ENCODE data around the gene PFDN6. TPM values are rescaled to one million over a fixed set of nuclear protein-coding genes. Genes with fewer than 3 reads are reported as not detected.

PFDN6 gene
- total and polyA plus RNA-seq, 9 of the 15 experiments (the other 6 are each of a cell fraction or from before 2014, with no cell fraction given), result 6.8 to 475 (median 216) TPM

DNA sequence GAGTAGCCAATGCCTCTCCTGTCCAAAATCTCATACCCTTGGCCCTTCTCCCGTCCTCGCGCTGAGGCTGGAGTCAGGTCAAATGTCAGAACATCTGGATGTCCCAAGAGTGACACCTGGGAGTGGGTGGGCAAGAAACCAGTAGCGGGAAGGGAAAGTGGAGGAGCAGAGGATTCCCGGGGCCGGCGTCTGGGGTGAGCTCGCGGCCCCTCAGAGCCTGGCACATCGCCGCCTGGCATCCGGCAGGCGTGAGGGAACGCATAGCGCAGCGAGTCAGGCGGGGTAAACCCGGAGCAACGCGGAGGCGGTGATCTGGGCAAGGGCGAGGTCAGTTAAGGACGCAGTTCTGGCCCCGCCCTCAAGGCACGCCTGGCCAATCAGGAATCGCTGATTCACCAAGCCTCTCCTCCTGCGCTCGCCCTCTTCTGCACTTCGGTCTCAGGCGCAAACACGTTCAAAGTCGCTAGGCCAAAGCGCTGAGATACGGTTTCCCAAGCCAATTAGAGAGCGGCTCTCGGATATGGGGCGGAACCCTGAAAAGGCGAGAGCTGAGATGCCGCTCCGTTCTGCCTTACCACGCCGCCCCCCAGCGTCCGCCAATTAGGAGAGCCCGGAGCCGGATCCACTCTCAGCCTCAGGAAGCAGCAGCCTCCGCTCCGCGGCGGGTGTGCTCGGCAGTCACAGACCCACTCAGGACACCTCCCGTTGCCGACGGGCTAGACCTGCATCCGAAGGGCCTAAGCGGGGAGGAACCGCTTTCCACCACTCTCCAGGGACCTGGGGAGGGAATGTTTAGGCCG is 40.3 kb upstream of the PFDN6 start (continued):
- no peak for TF ChIP-seq SNIP1 (IDR thresholded peaks at IDR 0.05; ENCODE audit: low read depth)
- TF ChIP-seq, protein P1, sequence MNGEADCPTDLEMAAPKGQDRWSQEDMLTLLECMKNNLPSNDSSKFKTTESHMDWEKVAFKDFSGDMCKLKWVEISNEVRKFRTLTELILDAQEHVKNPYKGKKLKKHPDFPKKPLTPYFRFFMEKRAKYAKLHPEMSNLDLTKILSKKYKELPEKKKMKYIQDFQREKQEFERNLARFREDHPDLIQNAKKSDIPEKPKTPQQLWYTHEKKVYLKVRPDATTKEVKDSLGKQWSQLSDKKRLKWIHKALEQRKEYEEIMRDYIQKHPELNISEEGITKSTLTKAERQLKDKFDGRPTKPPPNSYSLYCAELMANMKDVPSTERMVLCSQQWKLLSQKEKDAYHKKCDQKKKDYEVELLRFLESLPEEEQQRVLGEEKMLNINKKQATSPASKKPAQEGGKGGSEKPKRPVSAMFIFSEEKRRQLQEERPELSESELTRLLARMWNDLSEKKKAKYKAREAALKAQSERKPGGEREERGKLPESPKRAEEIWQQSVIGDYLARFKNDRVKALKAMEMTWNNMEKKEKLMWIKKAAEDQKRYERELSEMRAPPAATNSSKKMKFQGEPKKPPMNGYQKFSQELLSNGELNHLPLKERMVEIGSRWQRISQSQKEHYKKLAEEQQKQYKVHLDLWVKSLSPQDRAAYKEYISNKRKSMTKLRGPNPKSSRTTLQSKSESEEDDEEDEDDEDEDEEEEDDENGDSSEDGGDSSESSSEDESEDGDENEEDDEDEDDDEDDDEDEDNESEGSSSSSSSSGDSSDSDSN (IDR thresholded peaks at IDR 0.05; ENCODE audit: borderline replicate concordance in 1 of 2, low read depth in 2 of 2, low read length in 2 of 2), result peak; percentile 75 to 77; a peak in 2 of 4 replicates
- no peak for TF ChIP-seq ARNT (IDR thresholded peaks at IDR 0.05)
- TF ChIP-seq ZNF785 (CRISPR knock-in tag; IDR thresholded peaks at IDR 0.05), result no peak
- TF ChIP-seq ILF3 (IDR thresholded peaks at IDR 0.05; ENCODE audit: borderline replicate concordance), result no peak
- peak in 1 of 2 experiments; percentile 40; a peak in 2 of 4 replicates for TF ChIP-seq HDAC1 (IDR thresholded peaks at IDR 0.05)
- TF ChIP-seq ARID1B (IDR thresholded peaks at IDR 0.05), result peak; percentile 49
- no peak for TF ChIP-seq KLF6 (CRISPR knock-in tag; IDR thresholded peaks at IDR 0.05; ENCODE audit: borderline replicate concordance)
- no peak for TF ChIP-seq ZNF717 (CRISPR knock-in tag; IDR thresholded peaks at IDR 0.05)
- no peak for TF ChIP-seq ZZZ3 (IDR thresholded peaks at IDR 0.05)
- no peak for TF ChIP-seq KLF1 (tag; IDR thresholded peaks at IDR 0.05)
- no peak; a peak in 2 of 4 replicates for TF ChIP-seq FOXK2 (conservative IDR thresholded peaks at IDR 0.05 in 1 of 2, IDR thresholded peaks at IDR 0.05 in 1 of 2; ENCODE audit: low read depth in 2 of 2)
- TF ChIP-seq CBX2 (IDR thresholded peaks at IDR 0.05; ENCODE audit: insufficient read depth, low read length, poor library complexity, severe bottlenecking), result no peak
- peak; percentile 10; the same call in 1 of the 2 replicates for TF ChIP-seq ZFP1 (CRISPR knock-in tag; IDR thresholded peaks at IDR 0.05)
- TF ChIP-seq, protein P2, sequence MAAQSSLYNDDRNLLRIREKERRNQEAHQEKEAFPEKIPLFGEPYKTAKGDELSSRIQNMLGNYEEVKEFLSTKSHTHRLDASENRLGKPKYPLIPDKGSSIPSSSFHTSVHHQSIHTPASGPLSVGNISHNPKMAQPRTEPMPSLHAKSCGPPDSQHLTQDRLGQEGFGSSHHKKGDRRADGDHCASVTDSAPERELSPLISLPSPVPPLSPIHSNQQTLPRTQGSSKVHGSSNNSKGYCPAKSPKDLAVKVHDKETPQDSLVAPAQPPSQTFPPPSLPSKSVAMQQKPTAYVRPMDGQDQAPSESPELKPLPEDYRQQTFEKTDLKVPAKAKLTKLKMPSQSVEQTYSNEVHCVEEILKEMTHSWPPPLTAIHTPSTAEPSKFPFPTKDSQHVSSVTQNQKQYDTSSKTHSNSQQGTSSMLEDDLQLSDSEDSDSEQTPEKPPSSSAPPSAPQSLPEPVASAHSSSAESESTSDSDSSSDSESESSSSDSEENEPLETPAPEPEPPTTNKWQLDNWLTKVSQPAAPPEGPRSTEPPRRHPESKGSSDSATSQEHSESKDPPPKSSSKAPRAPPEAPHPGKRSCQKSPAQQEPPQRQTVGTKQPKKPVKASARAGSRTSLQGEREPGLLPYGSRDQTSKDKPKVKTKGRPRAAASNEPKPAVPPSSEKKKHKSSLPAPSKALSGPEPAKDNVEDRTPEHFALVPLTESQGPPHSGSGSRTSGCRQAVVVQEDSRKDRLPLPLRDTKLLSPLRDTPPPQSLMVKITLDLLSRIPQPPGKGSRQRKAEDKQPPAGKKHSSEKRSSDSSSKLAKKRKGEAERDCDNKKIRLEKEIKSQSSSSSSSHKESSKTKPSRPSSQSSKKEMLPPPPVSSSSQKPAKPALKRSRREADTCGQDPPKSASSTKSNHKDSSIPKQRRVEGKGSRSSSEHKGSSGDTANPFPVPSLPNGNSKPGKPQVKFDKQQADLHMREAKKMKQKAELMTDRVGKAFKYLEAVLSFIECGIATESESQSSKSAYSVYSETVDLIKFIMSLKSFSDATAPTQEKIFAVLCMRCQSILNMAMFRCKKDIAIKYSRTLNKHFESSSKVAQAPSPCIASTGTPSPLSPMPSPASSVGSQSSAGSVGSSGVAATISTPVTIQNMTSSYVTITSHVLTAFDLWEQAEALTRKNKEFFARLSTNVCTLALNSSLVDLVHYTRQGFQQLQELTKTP (IDR thresholded peaks at IDR 0.05; ENCODE audit: low read depth in 1 of 2, partially characterized antibody in 2 of 2), result no peak
- no peak for TF ChIP-seq FOXM1 (IDR thresholded peaks at IDR 0.05; ENCODE audit: low read depth)
- TF ChIP-seq FOXM1 (CRISPR knock-in tag; IDR thresholded peaks at IDR 0.05; ENCODE audit: low read depth), result no peak; the same call in 1 of the 2 replicates
- TF ChIP-seq DDX20 (tag; IDR thresholded peaks at IDR 0.05; ENCODE audit: low read depth), result no peak
- TF ChIP-seq SIRT6 (IDR thresholded peaks at IDR 0.05; ENCODE audit: low read depth, low read length), result no peak
- TF ChIP-seq, protein P3, sequence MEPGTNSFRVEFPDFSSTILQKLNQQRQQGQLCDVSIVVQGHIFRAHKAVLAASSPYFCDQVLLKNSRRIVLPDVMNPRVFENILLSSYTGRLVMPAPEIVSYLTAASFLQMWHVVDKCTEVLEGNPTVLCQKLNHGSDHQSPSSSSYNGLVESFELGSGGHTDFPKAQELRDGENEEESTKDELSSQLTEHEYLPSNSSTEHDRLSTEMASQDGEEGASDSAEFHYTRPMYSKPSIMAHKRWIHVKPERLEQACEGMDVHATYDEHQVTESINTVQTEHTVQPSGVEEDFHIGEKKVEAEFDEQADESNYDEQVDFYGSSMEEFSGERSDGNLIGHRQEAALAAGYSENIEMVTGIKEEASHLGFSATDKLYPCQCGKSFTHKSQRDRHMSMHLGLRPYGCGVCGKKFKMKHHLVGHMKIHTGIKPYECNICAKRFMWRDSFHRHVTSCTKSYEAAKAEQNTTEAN (CRISPR knock-in tag; IDR thresholded peaks at IDR 0.05), result no peak

All from K562 (cell line).